ENCODE results near the gene COG5. TPM values are rescaled to one million over a fixed set of nuclear protein-coding genes. Genes with fewer than 3 reads are reported as not detected.

The COG5 gene
- polyA plus RNA-seq, 1 of the 3 experiments (the other 2 are of a cell fraction): 21.2 TPM

DNA sequence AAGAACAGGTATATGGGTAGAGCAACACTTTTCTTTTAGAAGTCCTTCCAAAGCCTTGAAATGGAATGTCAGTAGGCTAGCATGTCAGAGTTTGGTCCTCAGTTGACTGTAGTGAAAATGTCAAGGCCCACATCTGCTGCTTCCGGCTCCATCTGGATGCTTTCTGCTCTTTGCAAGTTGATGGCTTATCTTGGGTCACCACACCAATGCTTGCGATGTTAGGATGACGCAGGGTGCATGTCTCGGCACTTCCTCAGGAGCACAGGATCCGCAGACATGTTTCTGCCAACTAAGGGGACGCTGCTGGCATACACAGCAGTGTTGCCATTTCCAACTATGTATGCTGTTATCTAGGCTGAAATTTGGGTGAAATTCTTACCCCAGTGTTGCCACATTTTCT, 408.9 kb downstream of the COG5 start:
- Histone ChIP-seq H3F3A (replicated peaks; ENCODE audit: insufficient read depth) (no peaks in the 10 kb centered on the region), H4K20me1 (ENCODE audit: insufficient read depth) (no peaks in the 10 kb centered on the region), H3K4me1 (ENCODE audit: control insufficient read depth in 1 of 2, insufficient read depth in 2 of 2, low read depth in 1 of 2, low read length in 1 of 2) (no peaks in the 10 kb centered on the region; a peak in 1 of 4 replicates), H2AFZ (ENCODE audit: low read depth) (no peak overlapping the region), H3K79me2 (ENCODE audit: insufficient read depth) (no peaks in the 10 kb centered on the region), H3K36me3 (replicated peaks in 1 of 2; ENCODE audit: control insufficient read depth in 1 of 2, insufficient read depth in 2 of 2, low read length in 1 of 2) (peaks cover 25 to 27% of the 10 kb centered on the region in 2 experiments), H3K27ac (ENCODE audit: low read depth in 2 of 2, low read length in 1 of 2) (no peak overlapping the region), H3K9me2 (no peaks in the 10 kb centered on the region), H3K9me3 (no peaks in the 10 kb centered on the region), H3K4me3 (ENCODE audit: low read depth in 2 of 2, low read length in 1 of 2) (no peak overlapping the region), H3K27me3 (ENCODE audit: insufficient read depth) (no peaks in the 10 kb centered on the region), H3K9ac (no peak overlapping the region), H3K4me2 (no peak overlapping the region)
- DNase-seq: no peak
- POLR2A ChIA-PET: no interaction called here
- CTCF ChIA-PET: interaction anchor here (5.3 kb wide), 1 partner anchor 207 kb away, joined by 118 read pairs; no protein-coding TSS in a partner anchor
- TF ChIP-seq RXRA (IDR thresholded peaks at IDR 0.05; ENCODE audit: borderline replicate concordance, low read depth) (no peak), FOXM1 (IDR thresholded peaks at IDR 0.05; ENCODE audit: low read depth) (no peak)
- TF ChIP-seq, protein P1, sequence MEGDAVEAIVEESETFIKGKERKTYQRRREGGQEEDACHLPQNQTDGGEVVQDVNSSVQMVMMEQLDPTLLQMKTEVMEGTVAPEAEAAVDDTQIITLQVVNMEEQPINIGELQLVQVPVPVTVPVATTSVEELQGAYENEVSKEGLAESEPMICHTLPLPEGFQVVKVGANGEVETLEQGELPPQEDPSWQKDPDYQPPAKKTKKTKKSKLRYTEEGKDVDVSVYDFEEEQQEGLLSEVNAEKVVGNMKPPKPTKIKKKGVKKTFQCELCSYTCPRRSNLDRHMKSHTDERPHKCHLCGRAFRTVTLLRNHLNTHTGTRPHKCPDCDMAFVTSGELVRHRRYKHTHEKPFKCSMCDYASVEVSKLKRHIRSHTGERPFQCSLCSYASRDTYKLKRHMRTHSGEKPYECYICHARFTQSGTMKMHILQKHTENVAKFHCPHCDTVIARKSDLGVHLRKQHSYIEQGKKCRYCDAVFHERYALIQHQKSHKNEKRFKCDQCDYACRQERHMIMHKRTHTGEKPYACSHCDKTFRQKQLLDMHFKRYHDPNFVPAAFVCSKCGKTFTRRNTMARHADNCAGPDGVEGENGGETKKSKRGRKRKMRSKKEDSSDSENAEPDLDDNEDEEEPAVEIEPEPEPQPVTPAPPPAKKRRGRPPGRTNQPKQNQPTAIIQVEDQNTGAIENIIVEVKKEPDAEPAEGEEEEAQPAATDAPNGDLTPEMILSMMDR (IDR thresholded peaks at IDR 0.05): no peak
- 94% methylated on average over 6 of the region's 6 CpGs for WGBS (ENCODE audit: low lambda C conversion rate)

DNA sequence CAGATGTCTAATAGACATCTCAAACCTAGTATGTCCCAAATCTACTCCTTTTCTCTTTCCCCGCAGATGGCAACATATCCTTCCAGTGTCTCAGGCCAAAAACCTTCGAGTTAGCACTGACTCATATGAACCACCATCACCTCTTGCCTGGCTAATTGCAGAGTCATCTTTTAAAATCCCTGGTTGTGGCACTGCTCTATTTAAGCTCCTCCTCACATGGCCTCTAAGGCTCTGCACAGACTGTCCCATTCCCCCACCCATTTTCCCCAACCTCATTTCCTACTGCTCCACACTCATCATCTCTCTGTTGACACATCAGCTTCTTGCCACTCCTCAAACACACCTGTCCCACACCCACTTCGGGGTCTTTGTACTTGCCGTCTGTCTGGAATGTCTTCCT, 411.7 kb downstream of the COG5 start:
- no peaks in the 10 kb centered on the region for H3K79me2 ChIP-seq (ENCODE audit: insufficient read depth)
- TF ChIP-seq FOXJ3 (CRISPR knock-in tag; IDR thresholded peaks at IDR 0.05) (no peak), YY1 (IDR thresholded peaks at IDR 0.05; ENCODE audit: low read depth) (no peak), NRF1 (IDR thresholded peaks at IDR 0.05; ENCODE audit: low read depth, low read length) (no peak), GABPA (IDR thresholded peaks at IDR 0.05; ENCODE audit: low read depth) (no peak), SIN3A (IDR thresholded peaks at IDR 0.05; ENCODE audit: borderline replicate concordance, low read depth, low read length) (no peak), EZH2phosphoT487 (IDR thresholded peaks at IDR 0.05; ENCODE audit: borderline replicate concordance, low read depth) (no peak), TAF1 (IDR thresholded peaks at IDR 0.05; ENCODE audit: borderline replicate concordance, low read depth, low read length) (no peak), FOSL2 (IDR thresholded peaks at IDR 0.05; ENCODE audit: borderline replicate concordance, low read depth) (no peak), TCF12 (IDR thresholded peaks at IDR 0.05) (no peak), USF2 (IDR thresholded peaks at IDR 0.05; ENCODE audit: borderline replicate concordance, low read depth, low read length) (no peak), TEAD4 (IDR thresholded peaks at IDR 0.05; ENCODE audit: borderline replicate concordance, insufficient read depth) (no peak), MXI1 (IDR thresholded peaks at IDR 0.05; ENCODE audit: low read depth, low read length) (no peak), RXRA (IDR thresholded peaks at IDR 0.05; ENCODE audit: borderline replicate concordance, low read depth) (no peak), SMC3 (IDR thresholded peaks at IDR 0.05; ENCODE audit: low read depth, low read length) (no peak), NFIC (IDR thresholded peaks at IDR 0.05; ENCODE audit: borderline replicate concordance) (no peak)
- TF ChIP-seq, protein P1 (IDR thresholded peaks at IDR 0.05): no peak
- TF ChIP-seq, protein P2, sequence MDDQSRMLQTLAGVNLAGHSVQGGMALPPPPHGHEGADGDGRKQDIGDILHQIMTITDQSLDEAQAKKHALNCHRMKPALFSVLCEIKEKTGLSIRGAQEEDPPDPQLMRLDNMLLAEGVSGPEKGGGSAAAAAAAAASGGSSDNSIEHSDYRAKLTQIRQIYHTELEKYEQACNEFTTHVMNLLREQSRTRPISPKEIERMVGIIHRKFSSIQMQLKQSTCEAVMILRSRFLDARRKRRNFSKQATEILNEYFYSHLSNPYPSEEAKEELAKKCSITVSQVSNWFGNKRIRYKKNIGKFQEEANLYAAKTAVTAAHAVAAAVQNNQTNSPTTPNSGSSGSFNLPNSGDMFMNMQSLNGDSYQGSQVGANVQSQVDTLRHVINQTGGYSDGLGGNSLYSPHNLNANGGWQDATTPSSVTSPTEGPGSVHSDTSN (IDR thresholded peaks at IDR 0.05): no peak
- TF ChIP-seq, protein P3, sequence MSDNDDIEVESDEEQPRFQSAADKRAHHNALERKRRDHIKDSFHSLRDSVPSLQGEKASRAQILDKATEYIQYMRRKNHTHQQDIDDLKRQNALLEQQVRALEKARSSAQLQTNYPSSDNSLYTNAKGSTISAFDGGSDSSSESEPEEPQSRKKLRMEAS (IDR thresholded peaks at IDR 0.05; ENCODE audit: low read depth): no peak
- TF ChIP-seq, protein P4, sequence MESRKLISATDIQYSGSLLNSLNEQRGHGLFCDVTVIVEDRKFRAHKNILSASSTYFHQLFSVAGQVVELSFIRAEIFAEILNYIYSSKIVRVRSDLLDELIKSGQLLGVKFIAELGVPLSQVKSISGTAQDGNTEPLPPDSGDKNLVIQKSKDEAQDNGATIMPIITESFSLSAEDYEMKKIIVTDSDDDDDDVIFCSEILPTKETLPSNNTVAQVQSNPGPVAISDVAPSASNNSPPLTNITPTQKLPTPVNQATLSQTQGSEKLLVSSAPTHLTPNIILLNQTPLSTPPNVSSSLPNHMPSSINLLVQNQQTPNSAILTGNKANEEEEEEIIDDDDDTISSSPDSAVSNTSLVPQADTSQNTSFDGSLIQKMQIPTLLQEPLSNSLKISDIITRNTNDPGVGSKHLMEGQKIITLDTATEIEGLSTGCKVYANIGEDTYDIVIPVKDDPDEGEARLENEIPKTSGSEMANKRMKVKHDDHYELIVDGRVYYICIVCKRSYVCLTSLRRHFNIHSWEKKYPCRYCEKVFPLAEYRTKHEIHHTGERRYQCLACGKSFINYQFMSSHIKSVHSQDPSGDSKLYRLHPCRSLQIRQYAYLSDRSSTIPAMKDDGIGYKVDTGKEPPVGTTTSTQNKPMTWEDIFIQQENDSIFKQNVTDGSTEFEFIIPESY (IDR thresholded peaks at IDR 0.05; ENCODE audit: borderline replicate concordance, low read depth): no peak
- no peak overlapping the region for H3K4me3 ChIP-seq (ENCODE audit: low read depth in 2 of 2, low read length in 1 of 2)
- peaks cover 9 to 14% of the 10 kb centered on the region in 2 experiments for H3K36me3 ChIP-seq (replicated peaks in 1 of 2; ENCODE audit: control insufficient read depth in 1 of 2, insufficient read depth in 2 of 2, low read length in 1 of 2)
- CTCF ChIA-PET: interaction anchor here (0.8 to 8.9 kb wide), 14 partner anchors 11 to 976 kb away, joined by 3 to 171 read pairs (median 4); partner anchors contain the start of genes CCDC71L and HBP1
- no peaks in the 10 kb centered on the region for H4K20me1 ChIP-seq (ENCODE audit: insufficient read depth)
- 62% methylated on average over 4 of the region's 4 CpGs for WGBS (ENCODE audit: low lambda C conversion rate)
- POLR2A ChIA-PET: no interaction called here
- H3F3A ChIP-seq (replicated peaks; ENCODE audit: insufficient read depth): peaks cover 18% of the 10 kb centered on the region
- no peak overlapping the region for H3K27ac ChIP-seq (ENCODE audit: low read depth in 2 of 2, low read length in 1 of 2)
- H3K9ac ChIP-seq: no peak overlapping the region
- H3K9me2 ChIP-seq: no peaks in the 10 kb centered on the region
- H3K9me3 ChIP-seq: no peaks in the 10 kb centered on the region
- no peak for DNase-seq
- H3K27me3 ChIP-seq (ENCODE audit: insufficient read depth): no peaks in the 10 kb centered on the region
- no peak overlapping the region for H3K4me2 ChIP-seq
- H3K4me1 ChIP-seq (ENCODE audit: control insufficient read depth in 1 of 2, insufficient read depth in 2 of 2, low read depth in 1 of 2, low read length in 1 of 2): peaks cover 0 to 6% of the 10 kb centered on the region in 2 experiments; a peak in 2 of 4 replicates
- no peak overlapping the region for H2AFZ ChIP-seq (ENCODE audit: low read depth)

Measured in SK-N-SH (cell line).